NCI-H2171 (cell line): Measurements from ENCODE around the gene TRIP4.
"Not testable (repeated sequence)": the region's sequence is repeated elsewhere in the genome, so short reads cannot be mapped to it uniquely, and the experiment has no call there.

ENCODE experiments used
- DNase-seq: peaks from one replicate; lab custom pipeline; 2025; lab: John Stamatoyannopoulos, UW

The TRIP4 gene

GRCh38 chr15:64490598-64491259 lies 103.1 kb downstream of the TRIP4 start:
- no peak for DNase-seq

GRCh38 chr15:64493641-64494040 lies 106.0 kb downstream of the TRIP4 start:
- DNase-seq: no peak

- not testable (repeated sequence) for DNase-seq
Measured at GRCh38 chr15:64495968-64496367, 108.3 kb downstream of the TRIP4 start.

- no peak for DNase-seq
Measured at GRCh38 chr15:64500695-64501395, 113.2 kb downstream of the TRIP4 start.

GRCh38 chr15:64501396-64501715 lies 113.7 kb downstream of the TRIP4 start:
- peak; percentile 84 for DNase-seq

GRCh38 chr15:64502151-64502550 lies 114.5 kb downstream of the TRIP4 start:
- DNase-seq: no peak

GRCh38 chr15:64502551-64502950 lies 114.9 kb downstream of the TRIP4 start:
- no peak for DNase-seq

GRCh38 chr15:64503197-64503596 lies 115.6 kb downstream of the TRIP4 start:
- no peak for DNase-seq

GRCh38 chr15:64503640-64504039 lies 116.0 kb downstream of the TRIP4 start:
- DNase-seq: no peak
